ENCODE results near the gene LAMA4.
A peak's percentile ranks its signal among the peaks of the same experiment; 100 is the strongest.
"Not testable (repeated sequence)": the region's sequence is repeated elsewhere in the genome, so short reads cannot be mapped to it uniquely, and the experiment has no call there.

The LAMA4 gene

GRCh38 chr6:112206110-112206458, 48.3 kb downstream of the LAMA4 start:
- no peak for DNase-seq

DNA sequence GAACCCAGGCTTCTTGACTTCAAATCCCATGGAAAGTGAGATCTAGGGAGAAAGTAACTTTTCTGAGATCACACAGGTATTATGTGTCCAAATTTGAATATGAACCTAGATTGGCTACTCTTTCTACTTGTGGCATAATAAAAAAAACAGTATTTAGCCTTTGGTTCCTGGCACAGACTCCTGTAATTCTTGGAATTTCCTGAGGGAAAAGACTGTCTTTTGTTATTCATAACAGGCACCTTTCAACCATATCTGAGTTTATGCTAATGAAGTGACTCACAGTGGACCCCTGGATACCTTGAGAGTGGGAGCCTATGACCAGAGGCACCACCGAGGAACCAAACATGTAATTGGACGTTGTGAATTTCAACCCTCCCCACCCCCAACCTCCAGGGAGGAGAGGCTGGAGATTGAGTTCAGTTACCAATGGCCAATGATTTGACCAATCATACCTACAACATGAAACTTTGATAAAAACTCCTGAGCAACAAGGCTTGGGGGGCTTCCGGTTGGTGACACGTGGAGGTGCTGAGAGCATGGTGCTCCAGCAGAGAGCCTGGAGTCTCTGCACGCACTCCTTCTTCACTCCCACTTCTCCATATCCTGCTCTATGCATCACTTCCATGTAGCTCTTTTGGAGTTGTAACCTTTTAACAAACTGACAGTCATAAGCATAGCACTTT, 48.8 kb downstream of the LAMA4 start:
- DNase-seq = no peak

GRCh38 chr6:112204350-112204706, 50.0 kb downstream of the LAMA4 start:
- DNase-seq = no peak

DNA sequence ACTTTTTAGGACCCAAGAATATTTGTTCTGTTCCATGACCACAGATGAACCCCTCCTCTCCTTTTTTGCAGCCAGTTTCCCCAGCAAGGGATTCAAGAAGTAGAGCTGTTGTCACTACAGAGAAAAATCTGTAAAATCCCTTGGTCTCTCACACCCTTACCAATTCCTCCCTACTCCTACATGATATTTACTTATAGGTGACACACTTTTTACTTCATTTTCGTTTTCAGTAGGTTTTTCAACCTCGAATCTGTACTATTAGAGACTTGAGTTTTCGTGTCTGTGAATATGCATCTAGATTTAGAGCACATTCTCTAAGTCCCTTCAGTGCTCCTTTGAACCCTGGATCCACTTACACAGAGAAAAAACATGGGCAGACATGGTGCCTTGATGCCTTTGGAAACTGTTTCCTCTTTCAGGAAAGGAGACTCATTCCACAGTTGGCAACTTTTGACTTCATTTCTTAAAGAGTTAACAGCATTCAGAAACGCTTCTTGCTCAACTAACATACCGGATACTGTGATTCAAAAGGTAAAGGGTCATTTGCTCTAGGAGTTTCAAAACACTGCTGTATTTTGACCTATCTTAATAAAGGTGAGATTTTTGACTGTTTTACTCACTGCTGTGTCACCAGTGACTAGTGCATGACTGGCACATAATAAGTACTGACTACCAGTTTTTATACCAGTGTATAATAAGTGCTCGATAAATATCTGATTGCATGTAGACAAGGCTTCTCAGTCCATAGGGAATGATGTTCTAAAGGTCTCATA, 50.6 kb downstream of the LAMA4 start:
- DNase-seq = peak; percentile 1

DNA sequence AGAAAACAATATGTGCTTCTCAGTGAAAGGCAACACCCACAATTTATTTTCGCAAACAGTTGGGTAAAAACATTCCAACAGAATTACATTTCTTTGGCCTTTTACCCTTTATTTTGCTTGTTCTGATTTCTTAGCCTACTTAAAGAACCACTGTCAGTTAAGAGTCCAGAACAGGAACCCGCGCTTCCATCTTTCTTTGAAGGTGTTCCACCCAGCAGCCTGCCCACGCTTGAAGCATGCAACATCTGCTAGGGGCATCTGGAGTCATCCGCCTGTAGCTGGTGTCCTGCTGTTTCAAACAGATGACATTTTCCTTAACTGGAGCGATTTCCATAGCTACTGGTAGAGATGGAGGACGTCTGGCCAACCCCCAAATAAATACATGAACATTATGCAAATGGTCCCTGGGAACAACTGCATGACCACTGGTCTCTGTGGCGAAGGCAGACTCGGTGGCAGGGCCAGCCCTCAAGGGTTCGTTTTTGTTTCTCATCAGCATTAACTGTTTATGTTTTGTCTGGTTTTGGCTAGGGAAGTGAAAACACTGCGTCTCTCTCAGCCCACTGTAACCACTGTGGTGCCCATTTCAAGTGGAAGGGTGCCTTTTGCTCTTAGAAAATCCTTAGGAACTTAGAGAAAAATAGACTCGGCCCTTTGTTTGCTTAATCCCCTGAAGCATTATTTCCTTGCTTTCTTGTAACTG, 51.6 kb downstream of the LAMA4 start:
- peak; percentile 88 for DNase-seq

DNA sequence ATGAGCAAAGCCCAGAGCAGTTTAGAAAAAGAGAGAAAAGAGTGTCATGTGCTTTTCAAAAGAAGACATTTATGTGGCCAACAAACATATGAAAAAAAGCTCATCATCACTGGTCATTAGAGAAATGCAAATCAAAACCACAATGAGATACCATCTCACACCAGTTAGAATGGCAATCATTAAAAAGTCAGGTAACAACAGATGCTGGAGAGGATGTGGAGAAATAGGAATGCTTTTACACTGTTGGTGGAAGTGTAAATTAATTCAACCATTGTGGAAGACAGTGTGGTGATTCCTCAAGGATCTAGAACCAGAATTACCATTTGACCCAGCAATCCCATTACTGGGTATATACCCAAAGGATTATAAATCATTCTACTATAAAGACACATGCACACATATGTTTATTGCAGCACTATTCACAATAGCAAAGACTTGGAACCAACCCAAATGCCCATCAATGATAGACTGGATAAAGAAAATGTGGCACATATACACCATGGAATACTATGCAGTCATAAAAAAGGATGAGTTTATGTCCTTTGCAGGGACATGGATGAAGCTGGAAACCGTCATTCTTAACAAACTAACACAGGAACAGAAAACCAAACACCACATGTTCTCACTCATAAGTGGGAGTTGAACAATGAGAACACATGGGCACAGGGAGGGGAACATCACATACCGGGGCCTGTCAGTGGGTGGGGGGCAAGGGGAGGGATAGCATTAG, 54.0 kb downstream of the LAMA4 start:
- DNase-seq = not testable (repeated sequence)

GRCh38 chr6:112199001-112199403, 55.4 kb downstream of the LAMA4 start:
- DNase-seq = peak; percentile 37

- no peak for DNase-seq
These were observed 55.8 kb downstream of the LAMA4 start for GRCh38 chr6:112198582-112198981.

DNA sequence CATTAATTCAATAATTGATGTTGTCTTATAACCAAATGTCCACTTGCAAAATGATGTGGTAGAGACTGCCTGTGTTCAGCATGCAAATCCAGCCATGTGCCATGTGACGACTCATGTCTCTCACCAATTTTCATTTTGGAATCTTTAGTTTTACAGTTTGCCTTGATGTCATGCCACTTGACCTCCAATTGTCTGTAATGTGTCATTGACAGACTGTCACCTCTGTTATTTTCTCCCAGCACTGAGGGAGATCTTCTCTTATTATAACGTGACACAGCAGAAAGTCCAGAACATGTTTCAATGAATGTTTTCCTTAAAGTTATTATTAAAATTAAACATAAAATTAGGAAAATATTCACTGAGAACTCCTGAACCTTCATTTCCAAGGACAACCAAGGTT, 56.7 kb downstream of the LAMA4 start:
- no peak for DNase-seq

DNA sequence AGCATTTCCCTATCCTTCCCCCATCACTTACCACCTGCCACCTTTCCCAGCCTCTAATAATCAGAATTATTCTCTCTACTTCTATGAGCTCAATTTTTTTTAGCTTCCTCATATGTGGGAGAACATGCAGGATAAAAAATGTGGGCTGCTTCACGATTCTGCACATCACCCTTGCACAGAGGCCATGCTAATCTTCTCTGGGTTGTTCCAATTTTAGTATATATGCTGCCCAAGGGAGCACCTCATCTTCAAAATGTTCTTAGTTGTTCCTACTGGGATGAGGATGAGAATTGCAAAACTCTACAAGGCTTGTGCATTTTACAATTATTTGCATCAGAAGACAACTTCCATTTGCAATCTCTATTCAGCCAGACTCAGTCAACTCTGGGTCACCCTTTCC, 58.1 kb downstream of the LAMA4 start:
- no peak for DNase-seq

DNA sequence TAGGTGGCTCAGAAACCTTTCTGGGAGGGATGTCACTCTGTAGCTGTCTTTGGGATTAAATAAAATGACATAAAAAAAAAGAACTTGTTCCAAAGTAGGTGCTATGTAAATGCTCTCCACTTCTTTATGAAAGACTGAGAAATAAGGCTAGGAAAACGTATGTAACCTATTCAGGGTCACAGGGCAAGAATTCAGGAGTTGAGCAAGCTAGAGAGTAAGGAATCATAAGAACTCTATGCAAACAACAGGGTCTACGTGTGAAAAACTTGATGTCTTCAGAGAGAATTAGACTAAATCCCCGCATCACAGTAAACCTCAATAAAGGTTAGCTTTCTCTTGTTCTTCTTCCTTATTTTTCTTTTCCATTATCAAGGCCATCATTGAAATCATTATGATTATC, 59.2 kb downstream of the LAMA4 start:
- DNase-seq = no peak

DNA sequence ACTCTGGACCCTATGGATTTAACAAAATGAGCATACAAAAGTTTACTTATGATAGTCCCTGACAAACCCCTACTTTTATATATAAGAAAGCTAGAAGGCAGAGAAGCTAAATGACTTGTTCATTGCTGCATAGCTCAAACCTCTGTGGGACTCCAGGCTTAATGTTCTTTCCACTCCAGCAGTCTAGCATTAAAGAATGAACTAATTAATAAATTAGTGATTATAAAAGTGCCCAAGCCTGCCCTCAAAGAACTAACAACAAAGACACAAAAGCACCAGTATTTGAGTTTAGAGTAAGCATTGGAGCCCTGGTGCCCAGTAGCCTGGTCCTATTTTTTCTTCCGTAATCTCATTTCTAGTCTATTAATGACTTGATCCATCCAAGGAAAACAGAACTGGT, 59.9 kb downstream of the LAMA4 start:
- DNase-seq = no peak

DNA sequence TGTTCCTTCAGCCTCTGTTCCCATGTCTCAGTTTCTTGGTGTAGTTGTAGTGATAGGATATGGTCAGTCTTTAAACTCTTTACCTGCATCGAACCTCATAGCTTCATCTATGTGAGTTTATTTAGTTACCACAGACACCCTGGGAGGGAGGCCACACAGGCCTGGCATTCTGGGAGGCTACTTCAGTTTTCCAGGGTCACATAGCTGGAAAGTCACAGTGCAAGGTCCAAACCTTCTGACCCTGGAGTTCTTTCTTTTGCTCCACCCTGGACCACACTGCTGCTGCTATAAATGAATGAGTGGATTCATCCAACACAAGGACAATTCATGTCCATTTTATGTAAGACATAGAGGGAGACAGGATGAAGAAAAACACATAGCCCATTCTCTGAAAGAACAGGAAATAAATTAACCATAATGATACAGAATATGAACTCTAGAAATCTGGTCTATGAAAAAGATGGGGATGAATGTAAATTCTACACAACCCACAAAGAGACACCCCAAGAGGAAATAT, 60.8 kb downstream of the LAMA4 start:
- no peak for DNase-seq

DNA sequence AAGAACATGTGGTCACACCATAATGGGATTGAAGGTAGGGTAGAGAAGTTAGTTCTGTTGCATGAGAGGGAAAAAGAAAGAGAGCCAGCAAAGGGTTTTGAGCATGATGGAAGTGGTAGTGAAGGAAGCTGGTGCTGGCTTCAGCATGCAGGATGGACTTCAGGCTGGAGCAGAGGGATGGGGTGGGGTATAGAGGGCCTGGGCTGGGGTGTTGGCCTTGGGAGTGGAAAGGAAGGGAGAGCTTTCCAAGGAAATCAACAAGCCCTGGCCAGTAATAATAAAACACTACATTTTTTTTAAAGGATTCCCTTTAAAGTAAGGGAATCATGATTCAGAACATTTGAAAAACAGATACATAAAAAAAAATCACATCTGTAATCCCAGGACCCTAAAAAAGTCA, 61.2 kb downstream of the LAMA4 start:
- DNase-seq = no peak

DNA sequence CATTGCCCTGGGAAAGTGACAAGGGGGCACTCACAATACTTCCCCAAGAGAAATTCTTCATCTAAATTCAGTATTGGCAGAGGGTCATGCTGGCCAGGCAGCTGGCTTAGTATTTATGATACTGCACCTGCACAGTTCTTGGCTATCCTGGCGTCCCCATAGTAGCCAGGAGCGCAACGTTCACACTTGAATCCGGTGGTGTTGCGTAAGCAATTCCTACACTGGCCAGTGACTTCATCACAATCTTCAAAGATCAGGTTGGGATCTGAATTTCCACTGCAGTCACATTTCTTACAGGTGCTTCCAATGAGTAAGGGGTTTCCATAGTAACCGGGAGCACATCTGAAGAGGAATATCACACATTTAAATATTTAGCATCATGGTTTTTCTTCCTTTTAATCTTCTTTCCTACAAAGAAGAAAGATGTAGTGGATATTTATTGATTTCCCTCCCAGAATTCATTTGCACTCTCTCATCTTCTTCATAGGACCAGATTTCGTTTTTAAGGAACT, 62.8 kb downstream of the LAMA4 start:
- DNase-seq = no peak

- no peak for DNase-seq
These were observed 64.2 kb downstream of the LAMA4 start for GRCh38 chr6:112190164-112190563.

GRCh38 chr6:112189494-112189893, 64.9 kb downstream of the LAMA4 start:
- peak; percentile 6 for DNase-seq

- DNase-seq = no peak
These were observed 65.5 kb downstream of the LAMA4 start for GRCh38 chr6:112188906-112189305.

DNA sequence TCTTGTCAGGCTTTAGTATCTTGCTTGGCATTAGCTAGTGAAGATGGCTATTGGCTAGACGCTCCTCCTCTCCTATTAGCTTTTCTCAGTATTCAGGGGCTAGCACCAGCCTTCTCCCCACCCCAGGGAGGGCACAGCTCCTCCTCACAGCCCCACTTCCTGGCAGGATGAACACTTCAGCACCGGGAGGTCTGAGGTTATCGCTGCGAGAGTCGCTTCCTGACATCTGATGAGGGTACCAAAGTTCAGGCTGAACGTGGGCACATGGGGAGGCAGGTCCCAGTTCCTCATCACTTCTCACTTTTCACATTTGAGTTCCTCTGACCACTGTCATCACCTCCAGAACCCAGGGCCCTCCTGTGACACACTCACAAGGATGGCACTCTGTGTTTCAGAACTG, 66.6 kb downstream of the LAMA4 start:
- DNase-seq = no peak

- no peak for DNase-seq
These were observed 69.4 kb downstream of the LAMA4 start for GRCh38 chr6:112184951-112185350.

DNA sequence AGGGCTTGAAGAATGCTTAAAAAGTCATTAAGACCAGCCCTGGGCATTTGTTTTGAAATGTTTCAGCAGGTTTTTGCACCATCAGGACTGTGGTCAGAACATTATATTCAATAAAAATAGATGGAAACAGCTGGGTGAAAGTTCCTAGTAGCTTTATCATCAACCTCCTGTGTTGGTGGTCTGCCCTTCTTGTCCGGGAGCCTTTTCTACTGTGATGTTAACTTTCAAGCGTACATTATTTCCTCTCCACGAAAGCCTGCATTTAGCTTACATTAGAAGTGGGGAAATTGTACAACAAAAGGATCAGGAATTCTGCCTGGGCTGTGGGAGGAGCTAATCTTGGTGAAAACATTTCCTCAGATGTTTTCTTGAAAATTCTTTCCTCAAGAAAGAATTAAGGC, 71.1 kb downstream of the LAMA4 start:
- no peak for DNase-seq

GRCh38 chr6:112181130-112181529, 73.2 kb downstream of the LAMA4 start:
- DNase-seq = no peak

All from NCI-H69 (cell line).